H1 (cell line): ENCODE data around the gene CYP11A1. TPM values are rescaled to one million over a fixed set of nuclear protein-coding genes. Genes with fewer than 3 reads are reported as not detected.

Experiments
- CTCF ChIA-PET: fragments of 300-600 bp; sonication (Branson Sonifier 250); formaldehyde crosslinking; loops from one replicate; lab custom pipeline; 2021; ENCODE audit not compliant: partially characterized antibody; lab: Charles Lee
- POLR2A ChIA-PET: fragments of 300-600 bp; sonication (Branson Sonifier 250); formaldehyde crosslinking; loops from one replicate; lab custom pipeline; 2021; ENCODE audit warnings: inconsistent platforms; ENCODE audit not compliant: partially characterized antibody; lab: Charles Lee
- DNase-seq, 2 experiments: peaks; one replicate each; pipeline versions ENCODE4 v3.0.0 to v3.0.0-alpha.2; 2010 to 2022; ENCODE audit warnings: low spot score in 2 of 2, low read depth in 1 of 2, mixed read lengths in 1 of 2
- FAIRE-seq: peaks from 2 replicates; lab custom pipeline; 2011; peaks lifted over from hg19 to GRCh38; lab: Jason Lieb, UNC
- H2AFZ ChIP-seq: 2 replicates; pipeline ENCODE4 v1.8.1; 2012; ENCODE audit warnings: low read length, inconsistent platforms
- H2AK5ac ChIP-seq: 2 replicates; pipeline ENCODE4 v1.6.1; 2013; ENCODE audit warnings: low read depth, low read length
- H2BK120ac ChIP-seq: replicated peaks from 2 replicates; pipeline ENCODE3; 2013; ENCODE audit warnings: low read depth, low read length, inconsistent platforms
- H2BK12ac ChIP-seq: 2 replicates; pipeline ENCODE4 v1.6.1; 2013; ENCODE audit warnings: low read depth, low read length
- H2BK15ac ChIP-seq: 2 replicates; pipeline ENCODE4 v1.6.1; 2013; ENCODE audit warnings: low read length
- H2BK20ac ChIP-seq: 2 replicates; pipeline ENCODE4 v1.6.1; 2013; ENCODE audit warnings: low read length
- H2BK5ac ChIP-seq: 2 replicates; pipeline ENCODE4 v1.6.1; 2013; ENCODE audit warnings: low read depth, low read length
- H3K14ac ChIP-seq: 2 replicates; pipeline ENCODE4 v1.6.1; 2013; ENCODE audit warnings: inconsistent platforms; ENCODE audit not compliant: insufficient read length
- H3K18ac ChIP-seq: 2 replicates; pipeline ENCODE4 v1.6.1; 2013; ENCODE audit warnings: low read length; ENCODE audit errors: extremely low read depth
- H3K23ac ChIP-seq: 2 replicates; pipeline ENCODE4 v1.6.1; 2013; ENCODE audit warnings: inconsistent platforms; ENCODE audit not compliant: insufficient read length
- H3K23me2 ChIP-seq: 2 replicates; pipeline ENCODE4 v1.6.1; 2013; ENCODE audit warnings: low read depth, low read length
- H3K27ac ChIP-seq: 2 replicates; pipeline ENCODE4 v1.6.1; 2011; ENCODE audit warnings: low read depth, low read length, inconsistent platforms
- H3K27me3 ChIP-seq, 4 experiments: replicated peaks in 1 of 4; 1 replicate in 1 of 4; 2 replicates in 3 of 4; pipeline versions ENCODE4 v1.6.1 to v1.8.1; 2011 to 2013; ENCODE audit warnings: low read length in 3 of 4, mild to moderate bottlenecking in 3 of 4, inconsistent platforms in 2 of 4, mixed read lengths in 2 of 4, moderate library complexity in 1 of 4; ENCODE audit not compliant: control insufficient read depth in 3 of 4, insufficient read depth in 3 of 4; ENCODE audit errors: extremely low read depth in 1 of 4
- H3K36me3 ChIP-seq, 4 experiments: 2 replicates each; pipeline versions ENCODE4 v1.6.1 to v1.8.1; 2011 to 2013; ENCODE audit warnings: mild to moderate bottlenecking in 4 of 4, low read length in 3 of 4, moderate library complexity in 2 of 4, control low read depth in 1 of 4, inconsistent platforms in 1 of 4; ENCODE audit not compliant: insufficient read depth in 4 of 4, control insufficient read depth in 2 of 4
- H3K4ac ChIP-seq: replicated peaks from 2 replicates; pipeline ENCODE3; 2013; ENCODE audit warnings: low read length, low read depth, mixed read lengths, inconsistent platforms; ENCODE audit not compliant: insufficient read length
- H3K4me1 ChIP-seq, 4 experiments: replicated peaks in 1 of 4; 1 replicate in 1 of 4; 2 replicates in 3 of 4; pipeline versions ENCODE4 v1.6.1 to v1.8.1; 2011 to 2013; ENCODE audit warnings: low read length in 3 of 4, inconsistent platforms in 2 of 4, mixed read lengths in 1 of 4; ENCODE audit not compliant: insufficient read depth in 4 of 4, control insufficient read depth in 3 of 4
- H3K4me2 ChIP-seq, 2 experiments: 2 replicates each; pipeline versions ENCODE4 v1.6.1 to v1.8.1; 2011 to 2013; ENCODE audit warnings: low read depth in 2 of 2, low read length in 2 of 2, control low read depth in 1 of 2, inconsistent platforms in 1 of 2, mild to moderate bottlenecking in 1 of 2; ENCODE audit not compliant: insufficient read depth in 1 of 2
- H3K4me3 ChIP-seq, 4 experiments: fragments of 200-600, 300-600 bp in 1 of 4; sonication (generic), shearing (Covaris generic), sonication (Bioruptor Twin) in 1 of 4; 2 replicates each; pipeline versions ENCODE4 v1.5.1 to v1.8.1; 2011 to 2016; ENCODE audit warnings: low read length in 4 of 4, low read depth in 3 of 4, control low read depth in 2 of 4, inconsistent platforms in 2 of 4, mild to moderate bottlenecking in 2 of 4, mixed read lengths in 1 of 4, moderate library complexity in 1 of 4; ENCODE audit not compliant: insufficient read depth in 2 of 4; ENCODE audit errors: extremely low read depth in 1 of 4
- H3K56ac ChIP-seq: replicated peaks from 2 replicates; pipeline ENCODE3; 2013; ENCODE audit warnings: low read depth, mild to moderate bottlenecking, mixed read lengths, low read length, inconsistent platforms; ENCODE audit not compliant: insufficient read length
- H3K79me1 ChIP-seq: 2 replicates; pipeline ENCODE4 v1.6.1; 2013; ENCODE audit warnings: low read depth, low read length, control low read depth
- H3K79me2 ChIP-seq, 2 experiments: 2 replicates each; pipeline versions ENCODE4 v1.6.1 to v1.8.1; 2012 to 2013; ENCODE audit warnings: low read length in 2 of 2, mild to moderate bottlenecking in 2 of 2, inconsistent platforms in 1 of 2; ENCODE audit not compliant: insufficient read depth in 2 of 2, control insufficient read depth in 1 of 2
- H3K9ac ChIP-seq, 4 experiments: replicated peaks in 1 of 4; 1 replicate in 1 of 4; 2 replicates in 3 of 4; pipeline versions ENCODE4 v1.6.1 to v1.8.1; 2011 to 2013; ENCODE audit warnings: low read depth in 3 of 4, low read length in 3 of 4, control low read depth in 2 of 4, mild to moderate bottlenecking in 2 of 4, moderate library complexity in 2 of 4, inconsistent platforms in 1 of 4; ENCODE audit errors: extremely low read depth in 1 of 4
- H3K9me3 ChIP-seq, 2 experiments: 2 replicates each; pipeline versions ENCODE4 v1.6.1 to v1.8.1; 2012 to 2013; ENCODE audit warnings: mild to moderate bottlenecking in 2 of 2, moderate library complexity in 2 of 2, control low read depth in 1 of 2, inconsistent platforms in 1 of 2, low read depth in 1 of 2, low read length in 1 of 2, mixed read lengths in 1 of 2; ENCODE audit not compliant: insufficient read depth in 2 of 2
- H4K20me1 ChIP-seq, 2 experiments: replicated peaks in 1 of 2; 2 replicates each; pipeline versions ENCODE3 to v1.8.1; 2011 to 2013; ENCODE audit warnings: inconsistent platforms in 2 of 2, low read length in 2 of 2, mild to moderate bottlenecking in 1 of 2; ENCODE audit not compliant: insufficient read depth in 2 of 2, control insufficient read depth in 1 of 2
- H4K5ac ChIP-seq: 2 replicates; pipeline ENCODE4 v1.6.1; 2013; ENCODE audit warnings: low read length, low read depth, mixed read lengths, inconsistent platforms; ENCODE audit not compliant: insufficient read length
- H4K8ac ChIP-seq: 2 replicates; pipeline ENCODE4 v1.8.0; 2013; ENCODE audit warnings: mild to moderate bottlenecking, moderate library complexity, low read length, inconsistent platforms; ENCODE audit not compliant: insufficient read depth; ENCODE audit errors: extremely low read depth
- H4K91ac ChIP-seq: replicated peaks from 2 replicates; pipeline ENCODE3; 2013; ENCODE audit warnings: low read length, mixed read lengths, inconsistent platforms; ENCODE audit not compliant: insufficient read length
- NRF1 ChIP-seq: IDR thresholded peaks from 2 replicates; pipeline ENCODE4 v1.6.1; 2011; ENCODE audit warnings: mild to moderate bottlenecking, low read depth, low read length, improper control_type of control experiment
- RXRA ChIP-seq: IDR thresholded peaks from 2 replicates; pipeline ENCODE4 v1.6.1; 2011; ENCODE audit warnings: low read depth, mild to moderate bottlenecking, low read length, moderate library complexity; ENCODE audit not compliant: insufficient read depth
- YY1 ChIP-seq: IDR thresholded peaks from 2 replicates; pipeline ENCODE4 v1.6.1; 2011; ENCODE audit warnings: low read depth, mild to moderate bottlenecking, low read length
- whole genome bisulfite sequencing, 2 experiments: shearing (Covaris generic) in 1 of 2; methylation state at CpG; one replicate each; pipeline versions ENCODE4 v1.1.6 to v1.1.7; 2013 to 2015; ENCODE audit warnings: low lambda C conversion rate in 2 of 2, mixed read lengths in 2 of 2, inconsistent platforms in 1 of 2, low coverage in 1 of 2, missing lambda C conversion rate in 1 of 2; ENCODE audit not compliant: insufficient replicate concordance in 2 of 2, insufficient coverage in 1 of 2, insufficient read length in 1 of 2; ENCODE audit errors: extremely low coverage in 1 of 2, missing lambda C conversion rate in 1 of 2; 5-methylcytosine and 5-hydroxymethylcytosine counted together
- polyA plus RNA-seq, 7 experiments: library from polyadenylated mRNA; depleted of rRNA in 3 of 7; stranded (reverse) in 5 of 7; unstranded in 2 of 7; fragments of >200 nt in 5 of 7; fragments of 200-250 nt in 2 of 7; gene quantifications; 1 replicate in 5 of 7; 2 replicates in 1 of 7; 4 replicates in 1 of 7; pipeline versions ENCODE4 v1.2.1 to v1.2.3, GENCODE V29; 2011 to 2013; ENCODE audit warnings: missing spikeins in 2 of 7, mixed read lengths in 2 of 7
- total RNA-seq: library from RNA; stranded (reverse); fragmentation: NEBNext Ultra II Directional; extraction: Animal tissue kit (Norgen Biotek cat#: 25700); gene quantifications from 2 replicates; pipeline ENCODE4 v1.2.1, GENCODE V29; 2021

Gene CYP11A1
- total and polyA plus RNA-seq, 2 of the 8 experiments (the other 6 are each of a cell fraction or from before 2014, with no cell fraction given): 1.9 to 7.2 TPM

GRCh38 chr15:74319596-74320351 is 47.7 kb downstream of the CYP11A1 start:
- Histone ChIP-seq H2AFZ (peak overlapping the region; percentile 48; the same call in 1 of the 2 replicates), H3K9ac (no peak overlapping the region), H2BK20ac (peak overlapping the region; percentile 87; the same call in 1 of the 2 replicates), H3K4me1 (peaks cover 3 to 26% (median 21%) of the 10 kb centered on the region in 4 experiments), H4K8ac (no peak overlapping the region; the same call in 1 of the 2 replicates), H2BK15ac (0 out of 2 replicates have a peak overlapping the region, but pooled peaks have one; percentile 72), H3K9me3 (no peaks in the 10 kb centered on the region; a peak in 1 of 4 replicates), H3K79me1 (no peaks in the 10 kb centered on the region), H3K79me2 (no peaks in the 10 kb centered on the region), H2BK120ac (no peak overlapping the region), H3K18ac (peak overlapping the region; percentile 60), H2BK5ac (peak overlapping the region; percentile 71; the same call in 1 of the 2 replicates), H2AK5ac (no peak overlapping the region), H3K27ac (no peak overlapping the region), H3K27me3 (peaks cover 0 to 3% (median under 1%) of the 10 kb centered on the region in 4 experiments; a peak in 2 of 7 replicates), H3K4ac (no peak overlapping the region), H4K5ac (no peak overlapping the region), H3K56ac (no peak overlapping the region), H3K4me2 (peak overlapping the region; percentile 10 to 24; a peak in 2 of 4 replicates), H3K36me3 (no peaks in the 10 kb centered on the region), H3K14ac (no peak overlapping the region), H3K4me3 (no peak overlapping the region), H3K23ac (no peak overlapping the region), H4K20me1 (no peaks in the 10 kb centered on the region), H2BK12ac (peak overlapping the region; percentile 90; the same call in 1 of the 2 replicates), H4K91ac (peak overlapping the region; percentile 91), H3K23me2 (no peaks in the 10 kb centered on the region)
- ChIA-PET POLR2A (interaction anchor here (1.1 to 4.6 kb wide), 4 partner anchors 9 to 190 kb away, joined by 4 to 19 read pairs (median 5); no protein-coding TSS in a partner anchor), CTCF (interaction anchor here (0.8 to 18.1 kb wide), 33 partner anchors 8 to 374 kb away, joined by 3 to 353 read pairs (median 7); partner anchors contain the start of genes ISLR and ISLR2)
- WGBS, 2 experiments: 63% methylated on average over 7 of the region's 8 CpGs; no CpG with 5 or more reads in 1 of the 2 experiments
- no peak for DNase-seq
- peak; percentile 68 for FAIRE-seq
- TF ChIP-seq NRF1: no peak
- TF ChIP-seq YY1: 0 out of 2 replicates have a peak, but pooled peaks have one; percentile 26
- TF ChIP-seq RXRA: 0 out of 2 replicates have a peak, but pooled peaks have one; percentile 55
